ENCODE data around the gene FARS2. TPM values are rescaled to one million over a fixed set of nuclear protein-coding genes. Genes with fewer than 3 reads are reported as not detected.

The FARS2 gene
- total and polyA plus RNA-seq, 9 of the 15 experiments (the other 6 are each of a cell fraction or from before 2014, with no cell fraction given), result 16.5 to 62.2 (median 27.0) TPM

DNA sequence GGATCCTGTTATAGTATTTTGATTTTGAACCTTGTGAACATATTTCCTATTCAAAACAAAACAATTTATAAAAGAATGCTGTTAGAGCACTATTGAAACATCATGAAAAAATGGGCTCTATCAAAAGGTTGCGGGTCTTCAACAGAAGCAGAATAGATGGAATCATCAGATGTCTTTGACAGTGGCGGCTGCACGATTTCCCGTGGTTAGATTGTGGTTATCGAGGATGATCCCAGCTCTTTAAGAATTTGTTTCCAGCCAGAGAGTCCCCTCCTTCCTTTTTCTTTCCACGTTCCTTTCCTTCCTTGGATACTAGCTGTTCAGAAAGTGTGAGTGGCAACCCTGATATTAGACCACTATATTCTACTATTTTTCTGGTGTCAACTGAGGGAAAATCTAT lies 163.4 kb downstream of the FARS2 start:
- Histone ChIP-seq H3K9ac (ENCODE audit: insufficient read depth in 1 of 2, low read depth in 2 of 2, low read length in 2 of 2) (no peak overlapping the region), H3K79me2 (ENCODE audit: control insufficient read depth, insufficient read depth, low read length) (no peaks in the 10 kb centered on the region), H4K20me1 (replicated peaks; ENCODE audit: control insufficient read depth, insufficient read depth, low read length) (no peaks in the 10 kb centered on the region; the same call in 1 of the 2 replicates), H3K4me3 (no peak overlapping the region), H3K9me1 (ENCODE audit: control insufficient read depth, insufficient read depth, low read length) (no peaks in the 10 kb centered on the region), H3K36me3 (ENCODE audit: control insufficient read depth, insufficient read depth, low read length) (no peaks in the 10 kb centered on the region), H3K27me3 (ENCODE audit: control insufficient read depth in 2 of 2, insufficient read depth in 2 of 2, low read length in 2 of 2) (no peaks in the 10 kb centered on the region), H3K27ac (ENCODE audit: extremely low read depth, low read depth, low read length) (no peak overlapping the region), H3K4me2 (ENCODE audit: insufficient read depth, low read length) (no peak overlapping the region), H3K9me3 (replicated peaks; ENCODE audit: control insufficient read depth, insufficient read depth, low read depth, low read length) (no peaks in the 10 kb centered on the region), H3K4me1 (replicated peaks in 1 of 2; ENCODE audit: control insufficient read depth in 2 of 2, insufficient read depth in 2 of 2, low read length in 2 of 2) (no peaks in the 10 kb centered on the region), H2AFZ (ENCODE audit: low read depth, low read length) (no peak overlapping the region)
- POLR2A ChIA-PET, result interaction anchor here (0.7 kb wide), 1 partner anchor 1080 kb away, joined by 3 read pairs; no protein-coding TSS in a partner anchor
- ATAC-seq (no peak), FAIRE-seq (no peak), DNase-seq (ENCODE audit: extremely low read depth in 1 of 4, low spot score in 3 of 4) (no peak)
- in situ Hi-C loops (cut with MboI), result no loop called here
- WGBS (ENCODE audit: insufficient coverage, low coverage, missing lambda C conversion rate), result 52% methylated on average over 6 of the region's 6 CpGs
- intact Hi-C loops (cut with micrococcal nuclease), result no loop called here
- BruUV-seq (replicated peaks), result no TSS peak
- CTCF ChIA-PET (ENCODE audit: low intra/inter-chr PET ratio), result no interaction called here
- no peak for TF ChIP-seq ZNF395 (CRISPR knock-in tag; IDR thresholded peaks at IDR 0.05)
- no peak for TF ChIP-seq CCAR2 (IDR thresholded peaks at IDR 0.05; ENCODE audit: low read depth, low read length)
- TF ChIP-seq, protein P1, sequence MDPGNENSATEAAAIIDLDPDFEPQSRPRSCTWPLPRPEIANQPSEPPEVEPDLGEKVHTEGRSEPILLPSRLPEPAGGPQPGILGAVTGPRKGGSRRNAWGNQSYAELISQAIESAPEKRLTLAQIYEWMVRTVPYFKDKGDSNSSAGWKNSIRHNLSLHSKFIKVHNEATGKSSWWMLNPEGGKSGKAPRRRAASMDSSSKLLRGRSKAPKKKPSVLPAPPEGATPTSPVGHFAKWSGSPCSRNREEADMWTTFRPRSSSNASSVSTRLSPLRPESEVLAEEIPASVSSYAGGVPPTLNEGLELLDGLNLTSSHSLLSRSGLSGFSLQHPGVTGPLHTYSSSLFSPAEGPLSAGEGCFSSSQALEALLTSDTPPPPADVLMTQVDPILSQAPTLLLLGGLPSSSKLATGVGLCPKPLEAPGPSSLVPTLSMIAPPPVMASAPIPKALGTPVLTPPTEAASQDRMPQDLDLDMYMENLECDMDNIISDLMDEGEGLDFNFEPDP (CRISPR knock-in tag; IDR thresholded peaks at IDR 0.05), result no peak
- TF ChIP-seq ZNF197 (CRISPR knock-in tag; IDR thresholded peaks at IDR 0.05; ENCODE audit: low read depth), result no peak
- TF ChIP-seq RBM25 (IDR thresholded peaks at IDR 0.05; ENCODE audit: low read depth, low read length, severe bottlenecking), result no peak
- TF ChIP-seq KLF6 (CRISPR knock-in tag; IDR thresholded peaks at IDR 0.05; ENCODE audit: borderline replicate concordance), result no peak
- TF ChIP-seq ZNF318 (IDR thresholded peaks at IDR 0.05; ENCODE audit: borderline replicate concordance in 1 of 2, low read depth in 1 of 2), result no peak
- TF ChIP-seq, protein P2, sequence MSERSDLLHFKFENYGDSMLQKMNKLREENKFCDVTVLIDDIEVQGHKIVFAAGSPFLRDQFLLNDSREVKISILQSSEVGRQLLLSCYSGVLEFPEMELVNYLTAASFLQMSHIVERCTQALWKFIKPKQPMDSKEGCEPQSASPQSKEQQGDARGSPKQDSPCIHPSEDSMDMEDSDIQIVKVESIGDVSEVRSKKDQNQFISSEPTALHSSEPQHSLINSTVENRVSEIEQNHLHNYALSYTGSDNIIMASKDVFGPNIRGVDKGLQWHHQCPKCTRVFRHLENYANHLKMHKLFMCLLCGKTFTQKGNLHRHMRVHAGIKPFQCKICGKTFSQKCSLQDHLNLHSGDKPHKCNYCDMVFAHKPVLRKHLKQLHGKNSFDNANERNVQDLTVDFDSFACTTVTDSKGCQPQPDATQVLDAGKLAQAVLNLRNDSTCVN (CRISPR knock-in tag; IDR thresholded peaks at IDR 0.05), result no peak
- no peak for TF ChIP-seq CSDE1 (IDR thresholded peaks at IDR 0.05)
- no peak for TF ChIP-seq ZNF766 (CRISPR knock-in tag; conservative IDR thresholded peaks at IDR 0.05)
